D721Med (cell line): ENCODE data around the gene SDHA.

Experiments used
- DNase-seq: peaks from one replicate; pipeline ENCODE4 v3.0.0; 2011; ENCODE audit warnings: low spot score; ENCODE audit not compliant: insufficient read length
- FAIRE-seq: peaks from 2 replicates; lab custom pipeline; 2011; peaks lifted over from hg19 to GRCh38; lab: Jason Lieb, UNC
- CTCF ChIP-seq: IDR thresholded peaks from 2 replicates; pipeline ENCODE4 v1.5.1; 2012; ENCODE audit warnings: mild to moderate bottlenecking, control low read depth; ENCODE audit not compliant: insufficient read depth; ENCODE audit errors: missing control alignments

The SDHA gene

GRCh38 chr5:190366-191035 lies 27.6 kb upstream of the SDHA start:
- FAIRE-seq, result no peak
- TF ChIP-seq CTCF, result no peak

GRCh38 chr5:191036-191948 lies 26.8 kb upstream of the SDHA start, which contains the start of gene LRRC14B:
Gene LRRC14B, plus strand, starts transcription at chr5:191495. Its CDS starts 44 bp downstream, at chr5:191539.
- DNase-seq (no peak), FAIRE-seq (no peak)
- TF ChIP-seq CTCF, result no peak

More at GRCh38 chr5:190366-191035, 27.6 kb upstream of the SDHA start:
- no peak for DNase-seq

DNA sequence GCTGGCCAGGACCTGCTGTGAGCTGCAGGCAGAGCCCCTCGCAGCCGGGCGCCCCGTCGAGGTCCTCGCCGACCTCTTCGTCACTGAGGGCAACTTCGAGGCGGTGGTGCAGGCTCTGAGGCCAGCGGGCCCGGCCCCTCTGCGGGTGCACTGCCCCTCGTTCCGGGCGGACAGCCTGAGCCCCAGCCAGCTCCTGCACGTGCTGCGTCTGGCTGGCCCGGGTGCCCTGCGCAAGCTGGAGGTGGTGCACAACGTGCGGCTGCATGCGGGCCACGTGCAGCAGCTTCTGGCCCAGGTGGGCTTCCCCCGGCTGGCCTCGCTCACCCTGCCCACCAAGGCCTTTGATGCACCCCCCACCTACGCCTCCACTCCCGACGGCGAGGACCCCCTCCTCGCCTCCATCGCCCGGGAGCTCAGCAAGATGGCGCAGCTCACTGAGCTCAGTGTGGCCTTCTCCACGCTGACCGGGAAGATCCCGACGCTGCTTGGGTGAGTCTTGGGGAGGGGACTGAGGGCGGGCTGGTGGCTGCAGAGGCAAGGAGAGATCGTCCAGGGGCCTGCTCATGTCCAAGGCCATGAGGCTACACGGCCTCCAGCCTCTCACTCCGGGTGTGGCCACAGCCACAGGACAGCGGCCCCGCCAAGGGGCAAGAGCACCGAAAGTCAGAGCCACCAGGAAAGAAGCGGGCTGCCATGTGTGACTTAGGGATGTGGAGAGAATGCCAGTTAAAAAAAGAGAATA lies 26.0 kb upstream of the SDHA start:
- TF ChIP-seq CTCF, result no peak
- no peak for DNase-seq

DNA sequence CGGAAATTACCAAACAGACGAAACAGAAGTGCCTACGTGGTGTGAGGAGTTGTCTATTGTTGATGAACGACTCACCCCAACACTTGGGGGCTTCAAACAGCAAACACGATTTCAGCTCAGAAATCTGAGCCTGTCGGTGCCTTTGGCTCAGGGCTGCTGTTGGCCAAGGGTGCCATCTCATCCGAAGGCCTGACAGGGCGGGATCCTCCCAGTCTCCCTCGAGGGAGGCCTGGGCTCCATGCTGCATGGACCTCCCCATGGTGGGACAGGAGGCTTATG lies 25.5 kb upstream of the SDHA start:
- no peak for TF ChIP-seq CTCF
- DNase-seq (no peak), FAIRE-seq (no peak)

More for the DNA sequence above, 26.0 kb upstream of the SDHA start:
- FAIRE-seq, result no peak

- DNase-seq (no peak), FAIRE-seq (no peak)
- TF ChIP-seq CTCF, result no peak
Observed at GRCh38 chr5:192970-193831, 24.9 kb upstream of the SDHA start.

DNA sequence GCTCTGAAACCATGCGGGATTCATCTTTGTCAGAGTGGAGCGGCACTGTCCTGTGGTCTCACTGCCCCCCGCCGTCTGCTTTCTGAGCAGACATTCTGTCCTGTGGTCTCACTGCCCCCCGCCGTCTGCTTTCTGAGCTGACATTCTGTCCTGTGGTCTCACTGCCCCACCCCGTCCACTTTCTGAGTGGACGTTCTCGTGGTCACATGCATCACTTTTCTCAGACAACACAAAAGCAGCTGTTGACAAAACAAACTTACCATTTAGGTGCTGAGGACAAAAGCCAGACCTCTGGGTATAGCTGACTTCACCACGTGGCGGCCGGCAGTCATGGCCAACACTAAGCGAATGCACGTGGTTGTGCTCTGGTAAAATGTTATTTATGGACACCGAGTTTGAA lies 24.0 kb upstream of the SDHA start:
- TF ChIP-seq CTCF, result no peak
- FAIRE-seq (no peak), DNase-seq (no peak)
